A549 (cell line): ENCODE measurements around the gene MFAP4. TPM values are rescaled to one million over a fixed set of nuclear protein-coding genes. Genes with fewer than 3 reads are reported as not detected.

Source experiments
- ATAC-seq, 2 experiments: fragments of 200-7000 bp in 1 of 2; fragments of >200 bp in 1 of 2; cut with Nextera tagmentation in 1 of 2; cut with Tn5 transposase in 1 of 2; 3 replicates each; pipeline versions ENCODE4 v1.8.0 to v1.9.1; 2018 to 2020; ENCODE audit warnings: mild to moderate bottlenecking in 1 of 2, moderate library complexity in 1 of 2
- CTCF ChIA-PET: fragments of 300-600 bp; sonication (Branson Sonifier 250); formaldehyde crosslinking; extraction: SDS; loops from one replicate; lab custom pipeline; 2021; ENCODE audit warnings: antibody characterized with exemption, inconsistent platforms; lab: Yijun Ruan, JAX
- POLR2A ChIA-PET: fragments of 350-600 bp; formaldehyde crosslinking; extraction: SDS; loops from one replicate; lab custom pipeline; 2021; ENCODE audit warnings: antibody characterized with exemption, inconsistent platforms; lab: Yijun Ruan, JAX
- DNase-seq, 2 experiments: peaks; one replicate each; pipeline versions ENCODE4 v3.0.0 to v3.0.0-alpha.2; 2011 to 2016; ENCODE audit warnings: low read depth in 1 of 2, low spot score in 1 of 2
- FAIRE-seq: peaks from 2 replicates; lab custom pipeline; 2011; peaks lifted over from hg19 to GRCh38; lab: Jason Lieb, UNC
- H3K27ac ChIP-seq, 2 experiments: fragments of >200 bp; sonication (Bioruptor Twin); formaldehyde crosslinking; 3 replicates each; pipeline ENCODE4 v1.5.1; 2016 to 2017
- H3K4me1 ChIP-seq: fragments of >200 bp; sonication (Bioruptor Twin); formaldehyde crosslinking; 3 replicates; pipeline ENCODE4 v1.6.1; 2016
- H3K4me2 ChIP-seq: fragments of >200 bp; sonication (Bioruptor Twin); formaldehyde crosslinking; 3 replicates; pipeline ENCODE4 v1.6.1; 2016
- H3K4me3 ChIP-seq: fragments of >200 bp; sonication (Bioruptor Twin); formaldehyde crosslinking; 3 replicates; pipeline ENCODE4 v1.5.1; 2016
- H3K9me3 ChIP-seq: fragments of >200 bp; sonication (Bioruptor Twin); formaldehyde crosslinking; 3 replicates; pipeline ENCODE4 v1.6.1; 2016
- CBX2 ChIP-seq: fragments of 200-600 bp; sonication (generic); IDR thresholded peaks from 2 replicates; pipeline ENCODE4 v1.6.1; 2016; ENCODE audit warnings: low read depth, mild to moderate bottlenecking, borderline replicate concordance
- CBX8 ChIP-seq: fragments of 200-600 bp; sonication (generic); IDR thresholded peaks from 2 replicates; pipeline ENCODE4 v1.6.1; 2016
- CEBPB ChIP-seq, 2 experiments: fragments of >200 bp in 1 of 2; sonication (Bioruptor Twin) in 1 of 2; formaldehyde crosslinking in 1 of 2; IDR thresholded peaks; 2 replicates each; pipeline ENCODE4 v1.6.1; 2012 to 2016
- CHD2 ChIP-seq: fragments of 150-350 bp; IDR thresholded peaks from 2 replicates; pipeline ENCODE4 v1.6.1; 2014; ENCODE audit warnings: low read length; ENCODE audit not compliant: partially characterized antibody
- EHF ChIP-seq: fragments of 250-450 bp; sonication (Bioruptor Pico); IDR thresholded peaks from 2 replicates; pipeline ENCODE4 v1.5.0; 2020; ENCODE audit warnings: mild to moderate bottlenecking
- EHMT2 ChIP-seq: fragments of 200-600 bp; sonication (generic); IDR thresholded peaks from 2 replicates; pipeline ENCODE4 v1.6.1; 2016; ENCODE audit warnings: antibody characterized with exemption, low read depth, mild to moderate bottlenecking, moderate library complexity
- FOSB ChIP-seq: fragments of 250-450 bp; sonication (Bioruptor Pico); IDR thresholded peaks from 2 replicates; pipeline ENCODE4 v1.5.0; 2020; ENCODE audit warnings: mild to moderate bottlenecking, moderate library complexity
- FOSL2 ChIP-seq, 2 experiments: fragments of 450-650 bp in 1 of 2; fragments of >200 bp in 1 of 2; sonication (Bioruptor Twin) in 1 of 2; formaldehyde crosslinking; IDR thresholded peaks; 2 replicates each; pipeline versions ENCODE4 v1.5.0 to v1.6.1; 2016 to 2020; ENCODE audit warnings: mild to moderate bottlenecking in 1 of 2, moderate library complexity in 1 of 2
- HEYL ChIP-seq: fragments of 250-450 bp; sonication (Bioruptor Pico); IDR thresholded peaks from 2 replicates; pipeline ENCODE4 v1.8.0; 2021; ENCODE audit warnings: mild to moderate bottlenecking, moderate library complexity
- HOXB5 ChIP-seq: fragments of 250-450 bp; sonication (Bioruptor Pico); IDR thresholded peaks from 2 replicates; pipeline ENCODE4 v1.5.0; 2020; ENCODE audit warnings: mild to moderate bottlenecking, moderate library complexity
- MAX ChIP-seq: IDR thresholded peaks from 2 replicates; pipeline ENCODE4 v1.6.1; 2012
- NPAS2 ChIP-seq: fragments of 250-450 bp; sonication (Bioruptor Pico); IDR thresholded peaks from 2 replicates; pipeline ENCODE4 v1.8.0; 2022; ENCODE audit warnings: mild to moderate bottlenecking, moderate library complexity, borderline replicate concordance
- POLR2AphosphoS2 ChIP-seq: conservative IDR thresholded peaks from 2 replicates; pipeline ENCODE4 v1.6.1; 2012; ENCODE audit warnings: low read length, improper control_type of control experiment, inconsistent platforms
- RAD21 ChIP-seq, 2 experiments: fragments of >200 bp in 1 of 2; sonication (Bioruptor Twin) in 1 of 2; formaldehyde crosslinking in 1 of 2; IDR thresholded peaks in 1 of 2; conservative IDR thresholded peaks in 1 of 2; 2 replicates in 1 of 2; 3 replicates in 1 of 2; pipeline ENCODE4 v1.6.1; 2012 to 2018; ENCODE audit warnings: inconsistent platforms in 1 of 2
- RCOR1 ChIP-seq: fragments of 150-350 bp; IDR thresholded peaks from 2 replicates; pipeline ENCODE4 v1.6.1; 2014; ENCODE audit warnings: antibody characterized with exemption, low read length, low read depth
- RFX5 ChIP-seq: fragments of 450-650 bp; IDR thresholded peaks from 2 replicates; pipeline ENCODE4 v1.7.1; 2014; ENCODE audit warnings: antibody characterized with exemption, mild to moderate bottlenecking, moderate library complexity
- RNF2 ChIP-seq: fragments of 200-600 bp; sonication (generic); IDR thresholded peaks from 2 replicates; pipeline ENCODE4 v1.6.1; 2016; ENCODE audit warnings: low read depth, mild to moderate bottlenecking, antibody characterized with exemption, moderate library complexity, borderline replicate concordance
- SMC3 ChIP-seq: fragments of >200 bp; sonication (Bioruptor Twin); formaldehyde crosslinking; IDR thresholded peaks from 3 replicates; pipeline ENCODE4 v1.6.1; 2018; ENCODE audit warnings: inconsistent platforms
- SREBF2 ChIP-seq: fragments of 450-650 bp; IDR thresholded peaks from 2 replicates; pipeline ENCODE4 v1.6.1; 2014; ENCODE audit warnings: mild to moderate bottlenecking, moderate library complexity
- TFCP2L1 ChIP-seq: fragments of 250-450 bp; sonication (Bioruptor Pico); IDR thresholded peaks from 2 replicates; pipeline ENCODE4 v1.5.0; 2021; ENCODE audit warnings: mild to moderate bottlenecking
- TP53 ChIP-seq: fragments of 250-450 bp; sonication (Bioruptor Pico); IDR thresholded peaks from 2 replicates; pipeline ENCODE4 v1.5.0; 2021; ENCODE audit warnings: mild to moderate bottlenecking, moderate library complexity
- ZC3H11A ChIP-seq: fragments of 450-650 bp; IDR thresholded peaks from 2 replicates; pipeline ENCODE4 v1.6.1; 2014; ENCODE audit warnings: antibody characterized with exemption, mild to moderate bottlenecking
- ZFP36 ChIP-seq: fragments of 450-650 bp; IDR thresholded peaks from 2 replicates; pipeline ENCODE4 v1.6.1; 2014; ENCODE audit warnings: borderline replicate concordance; ENCODE audit not compliant: partially characterized antibody
- WGBS: methylation state at CpG from one replicate; pipeline ENCODE4 v1.1.6; 2017; ENCODE audit errors: missing lambda C conversion rate; 5-methylcytosine and 5-hydroxymethylcytosine counted together
- polyA plus RNA-seq, 4 experiments: library from polyadenylated mRNA; depleted of rRNA in 3 of 4; stranded (reverse); fragments of >200 nt; fragmentation: RNase III in 1 of 4; extraction: RNeasy Plus Mini Kit Qiagen cat#74134 plus additional on column Dnase treatment in 1 of 4; gene quantifications; 2 replicates in 3 of 4; 3 replicates in 1 of 4; pipeline ENCODE4 v1.2.3, GENCODE V29; 2011 to 2017
- TF ChIP-seq, protein P1 (sequence below): fragments of 250-450 bp; sonication (Bioruptor Pico); IDR thresholded peaks from 2 replicates; pipeline ENCODE4 v1.5.0; 2020; ENCODE audit warnings: low read depth, mild to moderate bottlenecking, moderate library complexity
- TF ChIP-seq, protein P2 (sequence below): fragments of >200 bp; sonication (Bioruptor Twin); formaldehyde crosslinking; IDR thresholded peaks from 3 replicates; pipeline ENCODE4 v1.6.1; 2016

The MFAP4 gene
- polyA plus RNA-seq, 2 of the 4 experiments (the other 2 are of a cell fraction), result 0.13 TPM; not detected in 1

- Histone ChIP-seq H3K4me2 (no peak overlapping the region), H3K4me1 (peaks cover 30% of the 10 kb centered on the region), H3K27ac (peak overlapping the region in 1 of 2 experiments; percentile 6; a peak in 1 of 6 replicates), H3K4me3 (no peak overlapping the region), H3K9me3 (no peaks in the 10 kb centered on the region)
- POLR2A ChIA-PET, result interaction anchor here (1.8 kb wide), 1 partner anchor 13 kb away, joined by 15 read pairs; the partner anchor contains the start of gene MAPK7
- CTCF ChIA-PET, result interaction anchor here (0.9 to 14.6 kb wide), 15 partner anchors 8 to 399 kb away, joined by 3 to 362 read pairs (median 6); partner anchors contain the start of genes MAPK7 and MFAP4
- ATAC-seq (no peak), DNase-seq (no peak), FAIRE-seq (no peak)
- 80% methylated on average over 14 of the region's 14 CpGs for WGBS
- no peak for TF ChIP-seq SREBF2
- TF ChIP-seq EHMT2, result no peak
- no peak for TF ChIP-seq ZC3H11A
- no peak for TF ChIP-seq TP53 (CRISPR knock-in tag)
- no peak for TF ChIP-seq NPAS2
- TF ChIP-seq POLR2AphosphoS2, result no peak
- TF ChIP-seq TFCP2L1, result no peak
- TF ChIP-seq, protein P1, sequence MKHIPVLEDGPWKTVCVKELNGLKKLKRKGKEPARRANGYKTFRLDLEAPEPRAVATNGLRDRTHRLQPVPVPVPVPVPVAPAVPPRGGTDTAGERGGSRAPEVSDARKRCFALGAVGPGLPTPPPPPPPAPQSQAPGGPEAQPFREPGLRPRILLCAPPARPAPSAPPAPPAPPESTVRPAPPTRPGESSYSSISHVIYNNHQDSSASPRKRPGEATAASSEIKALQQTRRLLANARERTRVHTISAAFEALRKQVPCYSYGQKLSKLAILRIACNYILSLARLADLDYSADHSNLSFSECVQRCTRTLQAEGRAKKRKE (CRISPR knock-in tag), result no peak
- TF ChIP-seq, all 56 proteins: peak for 0
Measured at GRCh38 chr17:19364699-19365498, 22.1 kb downstream of the MFAP4 start.

DNA sequence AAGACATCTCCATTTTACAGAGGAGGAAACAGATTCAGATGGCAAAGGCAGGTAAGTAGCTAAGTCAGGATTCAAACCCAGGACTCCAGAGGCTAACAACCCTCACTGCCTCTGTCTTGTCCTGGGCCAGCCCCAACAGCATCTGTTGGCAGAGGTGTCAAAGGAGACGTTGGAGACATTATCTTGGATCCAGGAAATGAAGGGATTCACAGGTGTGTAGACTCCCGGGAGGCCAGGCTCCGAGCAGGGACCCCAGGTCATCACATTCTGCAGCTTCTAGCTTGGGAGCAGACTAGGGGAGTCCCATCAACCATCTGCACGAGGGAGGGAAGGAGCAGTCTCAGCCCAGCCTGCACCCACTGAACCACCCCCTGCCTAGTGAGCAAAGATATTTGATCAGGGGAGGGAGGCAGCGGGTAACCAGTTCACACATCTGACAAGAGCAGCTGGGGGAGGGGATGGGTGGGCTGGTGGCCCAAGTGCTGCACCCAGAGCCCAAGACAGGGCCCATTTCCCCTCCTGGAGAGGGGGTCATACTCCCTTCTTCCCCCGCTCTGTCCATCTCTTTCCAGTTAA lies 23.4 kb downstream of the MFAP4 start:
- no peak for DNase-seq
- no peak for TF ChIP-seq CBX8
- TF ChIP-seq POLR2AphosphoS2, result no peak
- no peak for TF ChIP-seq CEBPB (IDR thresholded peaks at IDR 0.05)
- no peak for TF ChIP-seq EHF (CRISPR knock-in tag)
- no peak for TF ChIP-seq HEYL (CRISPR knock-in tag)
- no peak for TF ChIP-seq SMC3
- TF ChIP-seq TFCP2L1, result no peak
- no peak for TF ChIP-seq RCOR1
- no peak for TF ChIP-seq FOSB (CRISPR knock-in tag)
- TF ChIP-seq CHD2, result no peak
- no peak for TF ChIP-seq RFX5
- no peak for TF ChIP-seq ZFP36
- TF ChIP-seq, protein P2, sequence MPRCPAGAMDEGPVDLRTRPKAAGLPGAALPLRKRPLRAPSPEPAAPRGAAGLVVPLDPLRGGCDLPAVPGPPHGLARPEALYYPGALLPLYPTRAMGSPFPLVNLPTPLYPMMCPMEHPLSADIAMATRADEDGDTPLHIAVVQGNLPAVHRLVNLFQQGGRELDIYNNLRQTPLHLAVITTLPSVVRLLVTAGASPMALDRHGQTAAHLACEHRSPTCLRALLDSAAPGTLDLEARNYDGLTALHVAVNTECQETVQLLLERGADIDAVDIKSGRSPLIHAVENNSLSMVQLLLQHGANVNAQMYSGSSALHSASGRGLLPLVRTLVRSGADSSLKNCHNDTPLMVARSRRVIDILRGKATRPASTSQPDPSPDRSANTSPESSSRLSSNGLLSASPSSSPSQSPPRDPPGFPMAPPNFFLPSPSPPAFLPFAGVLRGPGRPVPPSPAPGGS, result no peak
- TF ChIP-seq NPAS2, result no peak
- TF ChIP-seq MAX, result no peak
- TF ChIP-seq FOSL2 (IDR thresholded peaks at IDR 0.05), result no peak
- TF ChIP-seq FOSL2 (CRISPR knock-in tag; IDR thresholded peaks at IDR 0.05), result no peak
- no peak for TF ChIP-seq CBX2
- no peak for TF ChIP-seq RAD21 (conservative IDR thresholded peaks at IDR 0.05 in 1 of 2, IDR thresholded peaks at IDR 0.05 in 1 of 2)
- TF ChIP-seq RNF2, result no peak
- TF ChIP-seq HOXB5 (CRISPR knock-in tag), result no peak
- Histone ChIP-seq H3K4me2 (peak overlapping the region; percentile 95), H3K4me3 (no peak overlapping the region; the same call in 2 of the 3 replicates), H3K4me1 (peaks cover 22% of the 10 kb centered on the region), H3K9me3 (no peaks in the 10 kb centered on the region), H3K27ac (peak overlapping the region; percentile 94 to 96; a peak in 5 of 6 replicates)
- ChIA-PET CTCF (interaction anchor here (0.6 to 14.6 kb wide), 96 partner anchors 10 to 753 kb away, joined by 3 to 362 read pairs (median 7); partner anchors contain the start of genes ALDH3A2, EPN2, MAPK7 and MFAP4), POLR2A (interaction anchor here (0.8 to 2.0 kb wide), 8 partner anchors 14 to 399 kb away, joined by 3 to 32 read pairs (median 8); partner anchors contain the start of genes ALDH3A2 and MAPK7)
- ATAC-seq, result no peak
- no peak for FAIRE-seq
- 55% methylated on average over 6 of the region's 6 CpGs for WGBS
